ENCODE data around the gene PRR15L. TPM values are rescaled to one million over a fixed set of nuclear protein-coding genes. Genes with fewer than 3 reads are reported as not detected.

Gene PRR15L
- total RNA-seq, 2 experiments from 2014 or later, result not detected

GRCh38 chr17:47905221-47905733, 52.4 kb downstream of the PRR15L start:
- Mint-ChIP-seq H3K27ac (no peak overlapping the region), H3K4me3 (no peak overlapping the region), H3K27me3 (no peaks in the 10 kb centered on the region), H3K36me3 (ENCODE audit: low read depth) (peaks cover 26% of the 10 kb centered on the region), H3K9me3 (no peaks in the 10 kb centered on the region), H3K4me1 (peaks cover 8% of the 10 kb centered on the region)
- no peak for DNase-seq
- ChIA-PET CTCF (interaction anchor here (1.6 kb wide), 1 partner anchor 64 kb away, joined by 5 read pairs; the partner anchor contains the start of gene SCRN2), POLR2A (interaction anchor here (1.3 to 4.8 kb wide), 3 partner anchors 9 to 30 kb away, joined by 3 to 29 read pairs (median 7); partner anchors contain the start of gene SP2)

GRCh38 chr17:47902039-47902744, 55.5 kb downstream of the PRR15L start:
- ChIA-PET CTCF (interaction anchor here (1.0 kb wide), 1 partner anchor 45 kb away, joined by 3 read pairs; no protein-coding TSS in a partner anchor), POLR2A (no interaction called here)
- Mint-ChIP-seq H3K27me3 (no peaks in the 10 kb centered on the region), H3K4me3 (no peak overlapping the region), H3K9me3 (no peaks in the 10 kb centered on the region), H3K27ac (no peak overlapping the region), H3K36me3 (ENCODE audit: low read depth) (peaks cover 34% of the 10 kb centered on the region), H3K4me1 (peaks cover 25% of the 10 kb centered on the region)
- DNase-seq, result no peak

Other genes with a start within 250 kb of the PRR15L start
- gene TBX21, start 224.6 kb downstream of the PRR15L start, total RNA-seq, result 10 to 100 TPM; 58.3 to 61.1 TPM
- gene OSBPL7, start 136.1 kb downstream of the PRR15L start, total RNA-seq, result 10 to 100 TPM; 33.2 to 36.1 TPM
- 10 to 100 TPM; 91.5 to 95.7 TPM for gene MRPL10, start 126.3 kb downstream of the PRR15L start, total RNA-seq
- under 1 TPM; 0.45 to 0.53 TPM for gene LRRC46, start 126.2 kb downstream of the PRR15L start, total RNA-seq
- 10 to 100 TPM; 29.1 to 29.8 TPM for gene SCRN2, start 116.6 kb downstream of the PRR15L start, total RNA-seq
- under 1 TPM; 0.10 to 0.15 TPM for gene SP6, start 106.7 kb downstream of the PRR15L start, total RNA-seq
- gene SP2, start 61.6 kb downstream of the PRR15L start, total RNA-seq, result 10 to 100 TPM; 24.6 to 25.6 TPM
- 10 to 100 TPM; 24.6 to 25.1 TPM for gene PNPO, start 16.3 kb downstream of the PRR15L start, total RNA-seq
- 100 to 1,000 TPM; 194 to 205 TPM for gene CDK5RAP3, start 13.2 kb upstream of the PRR15L start, total RNA-seq
- 10 to 100 TPM in 1 of 2 experiments, 1 to 10 TPM in 1; 7.4 to 11.5 TPM for gene COPZ2, start 79.9 kb upstream of the PRR15L start, total RNA-seq
- 10 to 100 TPM; 69.4 to 70.2 TPM for gene NFE2L1, start 90.5 kb upstream of the PRR15L start, total RNA-seq
- 10 to 100 TPM; 48.3 to 50.8 TPM for gene CBX1, start 143.6 kb upstream of the PRR15L start, total RNA-seq
- 10 to 100 TPM; 22.6 to 22.8 TPM for gene SNX11, start 149.9 kb upstream of the PRR15L start, total RNA-seq